ENCODE data around the gene SGPL1.

- TF ChIP-seq POLR2A (IDR thresholded peaks at IDR 0.05) (no peak), CTCF (IDR thresholded peaks at IDR 0.05) (no peak)
These were observed 90.5 kb downstream of the SGPL1 start for GRCh38 chr10:70906031-70906783.
